Nasal cavity respiratory epithelium epithelial cell of viscerocranial mucosa (primary cell): ENCODE data around the gene GPR63. TPM values are rescaled to one million over a fixed set of nuclear protein-coding genes. Genes with fewer than 3 reads are reported as not detected.

ENCODE experiments used
- total RNA-seq: library from RNA; depleted of rRNA; stranded (reverse); fragments of >200 nt; gene quantifications from 2 replicates; pipeline ENCODE4 v1.2.3, GENCODE V29; 2014

GPR63 gene, protein sequence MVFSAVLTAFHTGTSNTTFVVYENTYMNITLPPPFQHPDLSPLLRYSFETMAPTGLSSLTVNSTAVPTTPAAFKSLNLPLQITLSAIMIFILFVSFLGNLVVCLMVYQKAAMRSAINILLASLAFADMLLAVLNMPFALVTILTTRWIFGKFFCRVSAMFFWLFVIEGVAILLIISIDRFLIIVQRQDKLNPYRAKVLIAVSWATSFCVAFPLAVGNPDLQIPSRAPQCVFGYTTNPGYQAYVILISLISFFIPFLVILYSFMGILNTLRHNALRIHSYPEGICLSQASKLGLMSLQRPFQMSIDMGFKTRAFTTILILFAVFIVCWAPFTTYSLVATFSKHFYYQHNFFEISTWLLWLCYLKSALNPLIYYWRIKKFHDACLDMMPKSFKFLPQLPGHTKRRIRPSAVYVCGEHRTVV
- total RNA-seq = 0.68 and 1.2 TPM in 2 replicates

DNA sequence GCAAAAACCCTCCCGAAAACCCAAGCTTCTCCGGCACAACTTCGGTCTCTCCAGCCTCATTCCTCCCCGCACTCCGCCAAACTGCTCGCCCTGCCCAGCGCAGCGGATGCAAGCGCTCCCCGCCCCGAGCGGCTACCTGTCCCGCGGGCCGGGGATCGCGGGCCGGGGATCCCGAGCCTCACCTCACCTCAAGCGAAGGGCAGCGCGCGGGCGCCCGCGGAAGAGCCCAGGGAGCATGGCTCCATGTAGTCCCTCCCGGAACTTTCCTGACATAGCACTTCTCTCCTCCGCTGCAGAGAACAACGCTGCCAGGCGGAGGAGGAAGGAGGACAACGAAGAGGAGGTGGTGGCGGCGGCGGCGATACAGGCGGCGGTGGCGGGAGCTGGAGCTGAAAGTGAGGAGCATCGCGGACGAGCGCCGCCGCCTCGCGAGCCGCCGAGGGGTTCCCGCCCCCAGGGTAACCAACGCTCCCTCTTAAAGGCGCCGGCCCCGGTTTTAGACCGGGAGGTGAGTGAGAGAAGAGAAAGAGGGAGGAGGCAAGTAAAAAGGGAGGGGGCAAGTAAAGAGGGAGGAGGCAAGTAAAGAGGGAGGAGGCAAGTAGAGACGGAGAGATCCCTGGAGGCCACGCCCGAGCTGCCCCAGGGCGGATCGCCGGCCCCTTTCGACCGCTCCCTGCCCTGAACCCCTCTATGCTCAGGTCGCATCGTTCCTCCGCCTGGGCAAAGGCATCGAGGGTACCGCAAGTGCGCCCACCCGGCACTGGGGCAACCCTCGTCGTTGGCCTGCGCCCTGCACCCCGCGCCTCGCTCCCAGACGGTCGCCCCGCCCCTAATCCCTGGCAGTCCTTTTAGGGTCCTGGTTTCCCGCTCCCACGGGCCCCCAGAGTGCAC, at the start of gene GPR63:
TSS of gene GPR63 (minus strand) at position 397 of the 891 bp plus-strand sequence. CDS start 37,746 bp downstream, outside the sequence.

Other genes with a start within 250 kb of the GPR63 start
- gene NDUFAF4, start 60.4 kb upstream of the GPR63 start, total RNA-seq = 15.4 and 17.2 TPM in 2 replicates
- gene KLHL32, start 87.3 kb upstream of the GPR63 start, total RNA-seq = 0.14 and 0.34 TPM in 2 replicates